ENCODE data around the gene EPHA7. TPM values are rescaled to one million over a fixed set of nuclear protein-coding genes. Genes with fewer than 3 reads are reported as not detected.

EPHA7 gene
- total RNA-seq, 6 experiments from 2014 or later = 0.03 TPM; not detected in 5

GRCh38 chr6:93337772-93338394 lies 81.5 kb downstream of the EPHA7 start:
- H3K36me3 Mint-ChIP-seq (ENCODE audit: low read depth) = no peaks in the 10 kb centered on the region
- no peak overlapping the region for H3K4me3 Mint-ChIP-seq
- DNase-seq = no peak
- H3K9me3 Mint-ChIP-seq = peaks cover 21% of the 10 kb centered on the region
- no peak overlapping the region for H3K27ac Mint-ChIP-seq
- no peaks in the 10 kb centered on the region for H3K27me3 Mint-ChIP-seq (ENCODE audit: insufficient read depth)
- TF ChIP-seq, protein P1, sequence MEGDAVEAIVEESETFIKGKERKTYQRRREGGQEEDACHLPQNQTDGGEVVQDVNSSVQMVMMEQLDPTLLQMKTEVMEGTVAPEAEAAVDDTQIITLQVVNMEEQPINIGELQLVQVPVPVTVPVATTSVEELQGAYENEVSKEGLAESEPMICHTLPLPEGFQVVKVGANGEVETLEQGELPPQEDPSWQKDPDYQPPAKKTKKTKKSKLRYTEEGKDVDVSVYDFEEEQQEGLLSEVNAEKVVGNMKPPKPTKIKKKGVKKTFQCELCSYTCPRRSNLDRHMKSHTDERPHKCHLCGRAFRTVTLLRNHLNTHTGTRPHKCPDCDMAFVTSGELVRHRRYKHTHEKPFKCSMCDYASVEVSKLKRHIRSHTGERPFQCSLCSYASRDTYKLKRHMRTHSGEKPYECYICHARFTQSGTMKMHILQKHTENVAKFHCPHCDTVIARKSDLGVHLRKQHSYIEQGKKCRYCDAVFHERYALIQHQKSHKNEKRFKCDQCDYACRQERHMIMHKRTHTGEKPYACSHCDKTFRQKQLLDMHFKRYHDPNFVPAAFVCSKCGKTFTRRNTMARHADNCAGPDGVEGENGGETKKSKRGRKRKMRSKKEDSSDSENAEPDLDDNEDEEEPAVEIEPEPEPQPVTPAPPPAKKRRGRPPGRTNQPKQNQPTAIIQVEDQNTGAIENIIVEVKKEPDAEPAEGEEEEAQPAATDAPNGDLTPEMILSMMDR (IDR thresholded peaks at IDR 0.05) = no peak
- no peaks in the 10 kb centered on the region for H3K4me1 Mint-ChIP-seq (ENCODE audit: low read depth)

GRCh38 chr6:93337014-93337413 lies 82.3 kb downstream of the EPHA7 start:
- Mint-ChIP-seq H3K4me1 (ENCODE audit: low read depth) (no peaks in the 10 kb centered on the region), H3K36me3 (ENCODE audit: low read depth) (no peaks in the 10 kb centered on the region), H3K4me3 (no peak overlapping the region), H3K9me3 (peaks cover 17% of the 10 kb centered on the region), H3K27ac (no peak overlapping the region), H3K27me3 (ENCODE audit: insufficient read depth) (no peaks in the 10 kb centered on the region)
- TF ChIP-seq, protein P1 (IDR thresholded peaks at IDR 0.05) = no peak
- DNase-seq = no peak

DNA sequence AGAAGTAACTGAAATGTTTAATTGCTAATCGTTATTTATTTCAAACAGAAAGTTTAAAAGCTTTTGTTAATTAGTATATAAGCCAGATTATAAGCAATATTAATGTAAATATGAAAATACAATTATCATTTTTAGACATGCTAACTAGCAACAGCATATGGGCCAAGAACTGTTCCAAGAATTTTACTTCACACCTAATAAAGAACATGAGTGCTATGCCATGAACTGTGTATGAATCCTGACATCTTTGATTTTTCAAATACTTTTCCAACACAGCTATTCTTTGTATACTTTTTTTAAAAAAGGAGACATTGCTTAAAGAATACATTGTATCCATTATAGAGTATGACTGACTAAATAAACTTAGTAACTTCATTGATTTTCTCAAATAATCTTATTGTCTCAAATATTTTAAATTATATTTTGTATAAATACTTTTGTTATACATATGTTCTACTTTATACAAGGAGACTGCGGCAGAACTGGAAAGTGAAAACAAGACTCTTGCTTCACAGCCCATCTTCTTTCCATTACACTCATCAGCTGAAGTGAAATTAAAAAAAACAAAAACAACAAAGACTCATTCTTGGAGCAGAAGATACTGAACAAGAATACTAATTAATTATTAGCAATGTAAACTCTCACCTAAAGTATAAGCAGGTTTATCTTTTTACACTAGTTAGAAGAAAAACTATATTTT lies 89.9 kb downstream of the EPHA7 start:
- no peaks in the 10 kb centered on the region for H3K36me3 Mint-ChIP-seq (ENCODE audit: low read depth)

DNA sequence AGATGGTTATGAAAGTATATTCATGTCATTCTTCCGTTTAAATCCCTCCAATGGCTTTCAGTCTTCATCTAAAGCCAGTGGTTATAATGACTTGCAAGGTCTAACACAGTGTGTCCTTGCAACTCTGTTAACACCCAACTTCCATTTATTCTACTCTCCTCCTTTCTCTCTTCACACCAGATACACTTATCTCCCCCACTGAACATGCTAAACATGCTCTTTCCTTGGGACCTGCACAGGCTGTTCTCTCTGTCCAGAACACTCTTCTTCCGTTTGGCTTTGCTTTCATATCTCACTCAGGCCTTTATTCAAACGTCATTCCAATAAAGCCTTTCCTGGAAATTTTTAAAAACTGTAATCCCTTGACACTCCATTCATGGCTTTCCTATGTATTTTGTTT lies 91.5 kb downstream of the EPHA7 start:
- H3K27me3 Mint-ChIP-seq (ENCODE audit: insufficient read depth) = no peaks in the 10 kb centered on the region
- DNase-seq = no peak
- no peak overlapping the region for H3K27ac Mint-ChIP-seq
- H3K9me3 Mint-ChIP-seq = peaks cover 14% of the 10 kb centered on the region
- TF ChIP-seq, protein P1 (IDR thresholded peaks at IDR 0.05) = no peak
- no peaks in the 10 kb centered on the region for H3K36me3 Mint-ChIP-seq (ENCODE audit: low read depth)
- no peak overlapping the region for H3K4me3 Mint-ChIP-seq
- H3K4me1 Mint-ChIP-seq (ENCODE audit: low read depth) = no peaks in the 10 kb centered on the region

More for the DNA sequence above, 89.9 kb downstream of the EPHA7 start:
- TF ChIP-seq, protein P1 (IDR thresholded peaks at IDR 0.05) = no peak
- H3K9me3 Mint-ChIP-seq = peaks cover 19% of the 10 kb centered on the region
- H3K27me3 Mint-ChIP-seq (ENCODE audit: insufficient read depth) = no peaks in the 10 kb centered on the region
- H3K4me3 Mint-ChIP-seq = no peak overlapping the region
- H3K4me1 Mint-ChIP-seq (ENCODE audit: low read depth) = no peaks in the 10 kb centered on the region
- no peak for DNase-seq
- no peak overlapping the region for H3K27ac Mint-ChIP-seq

DNA sequence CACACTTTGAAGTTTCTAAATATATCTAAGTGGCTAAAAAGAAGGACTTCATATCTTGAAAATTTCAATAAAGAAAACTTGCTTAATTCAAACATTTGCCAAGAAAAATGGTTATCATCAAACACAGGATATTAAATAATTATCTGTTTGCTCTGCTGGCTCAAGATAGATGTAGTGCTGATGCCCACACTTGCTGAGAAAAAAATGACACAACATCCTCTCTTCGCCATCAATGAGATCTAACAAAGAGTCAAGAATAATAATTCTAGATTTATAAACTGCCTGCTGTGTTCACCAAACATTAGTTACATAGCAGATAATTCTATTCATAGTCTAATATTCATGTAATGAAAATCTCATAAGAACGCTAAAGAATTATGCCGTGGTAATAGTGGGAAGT lies 93.6 kb downstream of the EPHA7 start:
- TF ChIP-seq, protein P1 (IDR thresholded peaks at IDR 0.05) = no peak
- Mint-ChIP-seq H3K9me3 (peaks cover 13% of the 10 kb centered on the region), H3K36me3 (ENCODE audit: low read depth) (no peaks in the 10 kb centered on the region), H3K27ac (no peak overlapping the region), H3K27me3 (ENCODE audit: insufficient read depth) (no peaks in the 10 kb centered on the region), H3K4me3 (no peak overlapping the region), H3K4me1 (ENCODE audit: low read depth) (no peaks in the 10 kb centered on the region)
- DNase-seq = no peak
